ENCODE data around the gene HTN1.
"Not testable (repeated sequence)": the region's sequence is repeated elsewhere in the genome, so short reads cannot be mapped to it uniquely, and the experiment has no call there.

The HTN1 gene

DNA sequence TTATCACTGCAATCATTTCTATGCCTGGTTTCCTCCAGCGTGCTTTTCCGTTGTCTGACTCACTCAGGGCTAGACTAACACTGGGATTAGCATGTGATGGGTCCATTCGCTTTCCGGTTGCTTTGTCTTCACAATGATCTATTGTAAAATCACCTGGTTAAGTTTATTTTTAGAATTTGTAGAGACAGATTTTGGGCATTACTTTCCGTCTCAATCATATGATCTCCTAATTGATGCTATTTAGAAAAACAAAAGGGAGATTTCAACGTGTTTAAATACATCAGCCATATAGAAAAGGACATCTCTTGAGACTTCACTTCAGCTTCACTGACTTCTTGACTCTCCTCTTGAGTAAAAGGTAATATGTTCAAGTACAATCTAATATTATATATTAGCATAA, at the start of gene HTN1:
TSS of gene HTN1 (plus strand) at position 301 of the 400 bp plus-strand sequence. CDS start 2,639 bp downstream, outside the sequence.
- DNase-seq, result not testable (repeated sequence)

DNA sequence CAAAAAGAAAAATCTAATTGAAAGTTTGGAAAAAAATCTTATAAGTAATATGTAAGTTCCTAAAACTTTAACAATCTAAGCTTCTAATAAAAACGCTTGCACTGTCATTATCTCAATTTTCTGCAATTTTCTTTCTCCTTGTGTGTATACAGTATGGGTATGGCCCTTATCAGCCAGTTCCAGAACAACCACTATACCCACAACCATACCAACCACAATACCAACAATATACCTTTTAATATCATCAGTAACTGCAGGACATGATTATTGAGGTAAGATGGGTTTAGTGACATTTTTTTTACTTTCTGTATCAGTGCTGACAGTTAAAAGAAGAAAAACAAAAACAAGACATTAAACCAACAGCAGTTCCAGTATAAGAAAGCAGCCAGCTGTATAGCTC, 49.5 kb upstream of the HTN1 start:
- DNase-seq, result no peak

DNA sequence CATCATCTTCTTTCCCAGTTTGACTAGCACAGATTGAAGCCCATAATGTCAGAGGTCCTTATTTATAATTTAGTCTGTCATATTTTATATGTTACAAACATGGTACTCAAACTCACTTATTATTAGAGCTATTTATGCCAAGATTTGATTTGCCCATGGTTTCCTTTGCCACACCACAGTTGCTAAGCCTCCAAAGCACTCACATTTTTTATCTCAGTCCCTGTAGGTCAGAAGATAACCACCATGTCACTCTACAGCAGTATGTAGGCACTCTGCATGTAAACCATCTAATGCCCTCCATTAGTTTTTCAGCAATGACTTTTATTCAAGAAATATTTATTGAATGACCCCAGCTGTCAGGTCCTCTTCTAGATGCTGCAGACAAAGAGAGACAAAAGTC, 47.7 kb upstream of the HTN1 start:
- DNase-seq, result no peak

DNA sequence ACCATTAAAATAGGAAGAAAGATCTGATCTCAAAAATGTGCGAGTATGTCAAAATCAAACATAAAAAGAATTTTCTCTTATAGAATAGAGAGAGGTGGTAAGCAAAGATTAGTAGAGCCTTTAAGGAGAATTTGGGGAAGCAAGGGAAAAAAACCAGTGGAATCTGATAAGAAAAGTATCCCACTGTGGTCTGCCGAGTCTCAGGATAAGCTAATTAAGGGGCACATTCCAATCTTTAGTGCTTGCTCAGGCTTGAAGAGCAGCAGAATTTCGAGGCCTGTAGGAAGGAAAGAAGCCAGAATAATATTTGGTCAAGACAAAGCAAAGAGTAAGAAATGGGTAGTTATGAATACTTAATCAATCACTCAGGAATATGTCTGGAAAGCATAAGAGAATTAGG, 41.5 kb upstream of the HTN1 start:
- DNase-seq, result no peak

DNA sequence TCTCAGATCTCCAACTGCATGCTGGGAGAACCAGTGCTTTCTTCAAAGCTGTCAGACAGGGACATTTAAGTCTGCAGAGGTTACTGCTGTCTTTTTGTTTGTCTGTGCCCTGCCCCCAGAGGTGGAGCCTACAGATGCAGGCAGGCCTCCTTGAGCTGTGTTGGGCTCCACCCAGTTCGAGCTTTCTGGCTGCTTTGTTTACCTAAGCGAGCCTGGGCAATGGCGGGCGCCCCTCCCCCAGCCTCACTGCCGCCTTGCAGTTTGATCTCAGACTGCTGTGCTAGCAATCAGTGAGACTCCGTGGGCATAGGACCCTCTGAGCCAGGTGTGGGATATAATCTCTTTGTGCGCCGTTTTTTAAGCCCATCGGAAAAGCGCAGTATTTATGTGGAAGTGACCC, 31.2 kb upstream of the HTN1 start:
- DNase-seq, result not testable (repeated sequence)

DNA sequence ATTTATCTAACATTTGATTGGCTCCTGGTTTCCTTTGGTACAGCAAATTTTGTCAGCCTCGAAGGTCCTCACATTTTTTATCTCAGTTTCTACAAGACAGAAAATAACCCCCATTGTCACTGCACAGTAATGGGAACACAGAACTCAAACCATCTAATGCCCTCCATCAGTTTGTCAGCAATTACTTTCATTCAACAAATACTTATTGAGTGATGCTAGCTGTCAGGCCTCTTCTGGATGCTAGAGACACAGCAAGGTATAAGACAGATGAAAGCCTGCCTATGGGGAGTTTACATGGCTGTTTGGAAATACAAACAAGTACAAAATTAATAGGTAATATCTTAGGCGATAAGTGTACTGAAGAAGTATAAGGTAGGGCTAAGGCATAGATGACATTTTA, 27.0 kb upstream of the HTN1 start:
- DNase-seq, result no peak

DNA sequence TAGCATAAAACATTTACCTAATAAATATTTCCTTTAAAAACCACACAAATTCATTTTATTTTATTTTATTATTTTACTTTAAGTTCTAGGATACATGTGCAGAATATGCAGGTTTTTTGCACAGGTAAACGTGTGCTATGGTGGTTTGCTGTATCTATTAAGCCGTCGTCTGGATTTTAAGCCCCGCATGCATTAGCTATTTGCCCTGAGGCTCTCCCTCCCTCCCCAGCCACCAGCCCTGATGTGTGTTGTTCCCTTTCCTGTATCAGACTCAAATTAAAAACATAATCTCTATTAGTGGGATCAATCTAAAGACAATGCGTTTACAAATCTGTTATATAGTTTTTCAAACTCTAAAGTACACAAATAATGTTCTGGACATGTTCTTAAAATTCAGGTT, 23.2 kb upstream of the HTN1 start:
- DNase-seq, result no peak

DNA sequence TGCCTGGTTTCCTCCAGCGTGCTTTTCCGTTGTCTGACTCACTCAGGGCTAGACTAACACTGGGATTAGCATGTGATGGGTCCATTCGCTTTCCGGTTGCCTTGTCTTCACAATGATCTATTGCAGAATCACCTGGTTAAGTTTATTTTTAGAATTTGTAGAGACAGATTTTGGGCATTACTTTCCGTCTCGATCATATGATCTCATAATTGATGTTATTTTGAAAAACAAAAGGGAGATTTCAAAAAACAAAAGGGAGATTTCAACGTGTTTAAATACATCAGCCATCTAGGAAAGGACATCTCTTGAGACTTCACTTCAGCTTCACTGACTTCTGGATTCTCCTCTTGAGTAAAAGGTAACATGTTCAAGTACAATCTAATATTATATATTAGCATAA, 22.1 kb upstream of the HTN1 start, which contains the start of gene HTN3:
TSS of gene HTN3 (plus strand) at position 301 of the 400 bp plus-strand sequence. CDS start 2,282 bp downstream, outside the sequence.
- DNase-seq, result not testable (repeated sequence)

DNA sequence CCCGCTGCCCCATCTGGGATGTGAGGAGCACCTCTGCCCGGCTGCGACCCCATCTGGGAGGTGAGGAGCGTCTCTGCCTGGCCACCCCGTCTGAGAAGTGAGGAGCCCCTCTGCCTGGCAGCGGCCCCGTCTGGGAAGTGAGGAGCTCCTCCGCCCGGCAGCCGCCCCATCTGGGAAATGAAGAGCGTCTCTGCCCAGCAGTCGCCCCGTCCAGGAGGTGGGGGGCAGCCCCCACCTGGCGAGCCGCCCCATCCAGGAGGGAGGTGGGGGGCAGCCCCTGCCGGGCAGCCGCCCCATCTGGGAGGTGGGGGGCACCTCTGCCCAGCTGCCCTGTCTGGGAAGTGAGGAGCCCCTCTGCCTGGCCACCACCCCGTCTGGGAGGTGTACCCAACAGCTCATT, 12.7 kb upstream of the HTN1 start:
- DNase-seq, result not testable (repeated sequence)

DNA sequence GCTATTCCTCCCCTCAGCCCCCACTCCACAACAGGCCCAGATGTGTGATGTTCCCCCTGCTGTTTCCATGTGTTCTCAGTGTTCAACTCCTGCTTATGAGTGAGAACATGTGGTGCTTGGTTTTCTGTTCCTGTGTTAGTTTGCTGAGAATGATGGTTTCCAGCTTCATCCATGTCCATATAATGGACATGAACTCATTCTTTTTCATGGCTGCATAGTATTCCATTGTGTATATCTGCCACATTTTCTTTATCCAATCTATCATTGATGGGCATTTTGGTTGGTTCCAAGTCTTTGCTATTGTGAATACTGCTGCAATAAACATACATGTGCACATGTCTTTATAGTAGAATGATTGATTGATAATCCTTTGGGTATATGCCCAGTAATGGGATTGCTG, 10.3 kb upstream of the HTN1 start:
- DNase-seq, result not testable (repeated sequence)

DNA sequence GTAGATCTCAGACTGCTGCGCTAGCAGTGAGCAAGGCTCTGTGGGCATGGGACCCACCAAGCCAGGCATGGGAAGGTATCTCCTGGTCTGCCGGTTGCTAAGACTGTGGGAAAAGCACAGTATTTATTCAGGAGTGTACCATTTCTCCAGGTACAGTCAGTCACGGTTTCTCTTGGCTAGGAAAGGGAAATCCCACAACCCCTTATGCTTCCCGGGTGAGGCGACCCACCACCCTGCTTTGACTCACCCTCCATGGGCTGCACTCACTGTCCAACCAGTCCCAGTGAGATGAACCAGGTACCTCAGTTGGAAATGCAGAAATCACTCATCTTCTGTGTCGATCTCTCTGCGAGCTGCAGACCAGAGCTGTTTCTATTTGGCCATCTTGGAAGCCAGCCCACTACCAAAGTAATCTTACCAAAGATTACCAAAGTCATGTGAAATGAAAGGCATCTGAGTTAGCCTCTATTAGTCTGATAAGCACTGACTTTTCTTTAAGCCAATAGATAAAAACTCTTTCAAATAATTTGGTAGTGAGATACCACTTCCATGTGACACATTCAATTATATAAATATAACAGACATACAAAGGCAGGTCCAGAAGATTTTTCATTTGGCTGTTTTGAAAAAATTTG, 8.5 kb upstream of the HTN1 start:
- DNase-seq, result no peak

DNA sequence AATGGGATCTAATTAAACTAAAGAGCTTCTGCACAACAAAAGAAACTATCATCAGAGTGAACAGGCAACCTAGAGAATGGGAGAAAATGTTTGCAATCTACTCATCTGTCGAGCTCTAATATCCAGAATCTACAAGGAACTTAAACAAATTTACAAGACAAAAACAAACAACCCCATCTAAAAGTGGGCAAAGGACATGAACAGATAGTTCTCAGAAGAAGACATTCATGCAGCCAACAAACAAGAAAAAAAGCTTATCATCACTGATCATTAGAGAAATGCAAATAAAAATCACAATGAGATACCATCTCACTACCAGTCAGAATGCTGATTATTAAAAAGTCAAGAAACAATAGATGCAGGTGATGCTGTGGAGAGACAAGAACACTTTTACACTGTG, 6.3 kb downstream of the HTN1 start:
- DNase-seq, result not testable (repeated sequence)

DNA sequence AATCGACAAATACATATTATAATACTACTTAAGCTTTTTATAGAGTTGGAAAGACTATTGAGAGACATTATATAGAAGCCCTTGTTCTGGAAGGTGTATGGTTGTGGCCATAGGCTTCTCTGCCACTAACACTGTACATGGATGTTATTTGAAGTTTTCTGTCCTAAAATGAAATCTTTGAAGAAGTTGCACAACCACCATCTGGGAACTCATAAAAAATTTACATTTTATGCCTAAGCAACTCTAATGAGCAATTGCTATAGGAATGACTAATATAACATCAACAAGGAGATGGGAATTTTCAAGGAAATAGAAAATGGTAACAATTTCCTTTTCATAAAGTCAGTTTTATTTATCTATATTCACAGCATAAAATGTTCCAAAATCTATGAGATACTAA, 7.4 kb downstream of the HTN1 start:
- no peak for DNase-seq

DNA sequence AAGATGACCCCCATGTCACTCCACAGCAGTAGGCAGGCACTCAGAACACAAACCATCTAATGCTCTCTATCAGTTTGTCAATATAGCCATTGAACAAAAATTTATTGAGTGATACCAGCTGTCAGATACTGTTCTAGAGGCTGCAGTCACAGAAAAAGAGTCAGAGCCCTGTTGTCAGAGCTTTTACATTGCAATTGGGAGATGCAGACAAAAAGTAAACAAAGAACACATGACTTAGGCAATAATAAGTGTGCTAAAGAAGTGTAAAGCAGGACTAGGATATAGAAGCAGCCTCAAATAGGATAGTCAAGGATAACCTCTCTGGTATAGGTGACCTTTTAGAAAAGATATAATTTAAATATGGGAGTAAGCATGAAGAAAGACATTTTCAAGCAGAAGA, 8.9 kb downstream of the HTN1 start:
- DNase-seq, result no peak

DNA sequence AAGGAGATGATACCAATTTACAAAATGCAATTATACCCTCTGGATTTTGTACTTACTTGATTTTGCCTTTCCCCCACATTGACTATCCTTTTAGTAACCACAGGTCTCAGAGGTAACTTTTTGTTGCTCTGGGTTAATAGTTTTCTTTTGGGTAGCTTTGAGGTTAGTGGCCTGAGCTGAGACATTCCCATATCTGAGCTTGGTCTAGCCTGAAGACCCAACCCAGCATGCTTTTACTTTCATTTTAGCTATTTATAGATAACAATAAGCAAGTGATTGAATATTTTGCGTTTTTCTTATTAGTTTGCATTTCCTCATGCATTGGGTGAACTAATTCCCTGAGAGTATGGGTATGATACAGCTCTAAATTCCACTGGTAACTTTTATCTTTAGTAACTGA, 11.8 kb downstream of the HTN1 start:
- DNase-seq, result no peak

DNA sequence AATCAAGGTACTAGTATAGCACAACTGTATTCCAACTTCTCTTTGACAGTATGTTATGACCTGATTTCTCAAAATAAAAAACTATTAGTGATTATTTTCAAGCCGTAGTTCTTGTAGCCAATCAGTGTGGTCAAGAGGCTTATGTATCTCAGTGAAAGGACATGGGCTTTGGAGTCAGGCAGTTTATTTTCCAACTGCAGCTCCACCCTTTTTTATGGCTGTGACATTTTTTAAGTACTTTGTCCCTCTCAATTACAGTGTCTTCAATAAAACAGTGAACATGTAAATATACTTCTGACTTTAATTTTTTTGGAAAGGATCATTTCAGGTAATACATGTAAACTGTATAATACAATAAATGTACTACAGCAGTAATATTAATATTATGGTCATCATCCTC, 30.0 kb downstream of the HTN1 start:
- DNase-seq, result no peak

DNA sequence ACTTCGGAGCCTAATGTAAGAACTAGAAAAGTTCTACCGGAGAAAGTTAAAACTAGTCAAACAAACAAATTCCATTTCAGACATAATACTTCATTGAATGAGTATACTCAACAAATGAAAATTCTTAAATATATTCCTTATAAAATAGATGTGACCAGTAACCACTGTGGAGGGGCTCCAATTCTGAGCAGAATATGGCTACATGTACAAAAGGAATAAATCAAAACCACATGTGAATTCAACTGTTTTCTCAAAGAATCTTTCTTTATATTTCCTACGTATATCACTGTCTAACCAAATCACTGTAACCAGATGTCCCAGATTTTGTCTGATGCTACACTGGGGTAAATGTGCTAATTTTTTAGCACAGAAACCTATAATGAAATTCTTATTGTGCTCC, 49.0 kb downstream of the HTN1 start:
- DNase-seq, result no peak
